HG03469 (cell line): ENCODE results near the gene PRPF38A.
"Not testable (repeated sequence)": the region's sequence is repeated elsewhere in the genome, so short reads cannot be mapped to it uniquely, and the experiment has no call there.

Experiments
- ATAC-seq: cut with Tn5 transposase; IDR thresholded peaks from one replicate; pipeline ENCODE4 v1.9.1; 2021; ENCODE audit warnings: mild to moderate bottlenecking, moderate library complexity, moderate number of reproducible peaks; ENCODE audit not compliant: unreplicated experiment

PRPF38A gene

GRCh38 chr1:52404116-52404974, at the start of gene PRPF38A, which contains the start of gene ORC1:
PRPF38A (plus strand) TSS chr1:52404602; CDS start chr1:52404750, 148 bp downstream.
ORC1 (minus strand) TSS chr1:52404423; CDS start chr1:52402223, 2,200 bp downstream.
- ATAC-seq = peak; percentile 85

- ATAC-seq = no peak
Measured at GRCh38 chr1:52355436-52355835, 49.0 kb upstream of the PRPF38A start.

GRCh38 chr1:52355847-52356505, 48.4 kb upstream of the PRPF38A start:
- no peak for ATAC-seq

- no peak for ATAC-seq
Measured at GRCh38 chr1:52356818-52357355, 47.5 kb upstream of the PRPF38A start.

GRCh38 chr1:52357397-52357796, 47.0 kb upstream of the PRPF38A start:
- no peak for ATAC-seq

GRCh38 chr1:52358851-52359497, 45.4 kb upstream of the PRPF38A start:
- no peak for ATAC-seq

- ATAC-seq = no peak
Measured at GRCh38 chr1:52359676-52360594, 44.5 kb upstream of the PRPF38A start.

- no peak for ATAC-seq
Measured at GRCh38 chr1:52360595-52360968, 43.8 kb upstream of the PRPF38A start.

- no peak for ATAC-seq
Measured at GRCh38 chr1:52364235-52364839, 40.1 kb upstream of the PRPF38A start.

GRCh38 chr1:52365071-52365745, 39.2 kb upstream of the PRPF38A start:
- no peak for ATAC-seq

GRCh38 chr1:52365746-52366516, 38.5 kb upstream of the PRPF38A start, which contains the start of gene CC2D1B:
CC2D1B (minus strand) TSS chr1:52366205; CDS start chr1:52364620, 1,585 bp downstream.
- peak; percentile 85 for ATAC-seq

GRCh38 chr1:52366517-52366827, 37.9 kb upstream of the PRPF38A start:
- no peak for ATAC-seq

- ATAC-seq = no peak
Measured at GRCh38 chr1:52367272-52367671, 37.1 kb upstream of the PRPF38A start.

- no peak for ATAC-seq
Measured at GRCh38 chr1:52368383-52369172, 35.8 kb upstream of the PRPF38A start.

GRCh38 chr1:52369851-52370250, 34.6 kb upstream of the PRPF38A start:
- ATAC-seq = not testable (repeated sequence)

- no peak for ATAC-seq
Measured at GRCh38 chr1:52385376-52385775, 19.0 kb upstream of the PRPF38A start.

- ATAC-seq = no peak
Measured at GRCh38 chr1:52386458-52386857, 17.9 kb upstream of the PRPF38A start.

- no peak for ATAC-seq
Measured at GRCh38 chr1:52393174-52393573, 11.2 kb upstream of the PRPF38A start.
